Stimulated activated CD8-positive, alpha-beta memory T cell treated with anti-CD3 and anti-CD28 coated beads, Interleukin-7, amount 100 ng/mL, for 1 hour (primary cell): Measurements from ENCODE around the gene SMPDL3B.

Experiments
- DNase-seq, 2 donors: peaks; one replicate each; pipeline ENCODE4 v3.0.0-alpha.2; 2020; ENCODE audit warnings: low read depth in 2 of 2

The SMPDL3B gene

DNA sequence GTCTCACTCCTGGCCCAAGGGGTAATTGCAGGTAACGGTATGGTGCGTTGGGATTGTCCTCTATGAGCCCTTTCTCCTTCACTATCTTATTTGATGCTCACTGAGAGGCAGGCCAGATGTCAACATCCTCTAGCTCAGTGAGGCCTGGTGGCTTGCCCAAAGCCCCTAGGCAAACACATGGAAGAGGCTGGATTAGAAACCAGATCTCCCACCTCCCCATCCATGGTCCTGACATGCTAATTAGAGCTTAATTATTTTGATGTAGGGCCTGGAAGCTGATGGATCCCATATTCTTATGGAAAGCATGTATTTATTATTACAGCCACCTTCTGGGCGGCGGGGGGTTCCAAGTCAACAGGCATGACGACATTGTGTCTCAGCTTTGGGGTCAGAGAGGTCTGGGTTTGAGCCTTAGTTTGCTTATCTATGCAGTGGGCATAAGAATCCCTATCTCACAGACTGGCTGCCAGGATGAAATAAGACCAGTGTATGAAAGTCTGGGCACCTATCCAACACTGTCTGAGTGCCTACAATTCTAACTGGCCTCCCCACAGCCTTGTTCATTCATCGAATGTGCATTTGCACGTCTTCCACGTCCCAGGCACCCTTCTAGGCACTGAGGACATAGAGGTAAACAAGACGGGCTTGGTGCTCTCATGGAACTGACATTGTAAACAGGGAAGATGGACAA lies 6.2 kb downstream of the SMPDL3B start:
- DNase-seq: no peak

GRCh38 chr1:27941671-27942540 lies 7.1 kb downstream of the SMPDL3B start:
- no peak for DNase-seq

- DNase-seq: no peak
These were observed 10.2 kb downstream of the SMPDL3B start for GRCh38 chr1:27945020-27945419.

DNA sequence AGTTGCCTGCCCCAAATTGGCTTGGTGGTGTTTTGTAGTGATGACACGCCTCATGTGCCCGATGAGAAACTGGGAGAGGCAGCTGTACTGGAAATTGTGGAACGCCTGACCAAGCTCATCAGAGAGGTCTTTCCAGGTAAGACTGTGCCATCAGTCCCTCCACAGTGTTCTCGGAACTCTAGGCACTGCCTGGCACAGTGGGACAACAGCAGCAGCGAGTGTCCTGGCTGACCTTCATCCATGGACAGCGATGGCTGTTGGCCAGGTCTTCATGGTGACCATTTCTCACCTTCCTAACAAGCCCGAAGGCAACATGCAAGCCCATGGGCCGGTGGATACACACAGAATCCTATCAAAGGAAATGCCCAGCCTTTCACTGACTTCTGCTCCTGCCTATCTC lies 14.2 kb downstream of the SMPDL3B start:
- DNase-seq: no peak

- no peak for DNase-seq
These were observed 16.6 kb downstream of the SMPDL3B start for GRCh38 chr1:27951396-27951795.

DNA sequence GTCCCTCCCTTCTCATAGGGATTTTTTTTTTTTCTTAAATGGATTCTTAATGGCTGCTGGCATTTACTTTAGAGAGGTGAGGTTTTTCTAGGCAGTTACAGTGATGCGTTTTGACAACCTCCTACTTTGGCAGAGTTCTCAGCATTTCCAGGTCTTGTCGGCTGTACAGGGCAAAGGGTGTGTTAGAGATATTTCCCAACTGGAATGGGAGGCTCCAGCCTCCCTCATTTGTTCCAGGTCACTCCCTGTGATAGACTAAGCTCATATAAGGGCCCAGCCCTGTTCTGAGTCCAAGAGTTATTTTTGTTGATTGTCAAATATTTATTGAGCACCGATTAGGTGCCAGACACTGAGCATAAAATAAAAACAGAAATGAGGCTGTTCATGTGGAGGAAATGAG lies 17.3 kb downstream of the SMPDL3B start:
- DNase-seq: no peak

DNA sequence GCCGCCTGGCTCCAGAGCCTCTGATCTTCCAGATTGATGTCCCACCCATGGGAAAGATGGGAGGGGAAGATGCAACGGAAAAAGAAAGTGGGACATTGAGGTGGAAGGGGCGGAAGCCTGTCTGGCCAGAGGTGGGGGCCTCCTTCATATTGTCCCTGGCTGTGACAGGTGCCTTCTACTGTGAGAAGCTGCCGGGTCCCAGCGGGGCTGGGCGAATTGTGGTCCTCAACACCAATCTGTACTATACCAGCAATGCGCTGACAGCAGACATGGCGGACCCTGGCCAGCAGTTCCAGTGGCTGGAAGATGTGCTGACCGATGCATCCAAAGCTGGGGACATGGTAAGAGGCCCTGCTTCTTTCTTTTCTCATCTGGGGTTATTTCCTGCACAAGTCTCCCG lies 19.4 kb downstream of the SMPDL3B start:
- no peak for DNase-seq

- no peak for DNase-seq
These were observed 20.3 kb downstream of the SMPDL3B start for GRCh38 chr1:27955076-27955475.

GRCh38 chr1:27956761-27957160 lies 22.0 kb downstream of the SMPDL3B start:
- no peak for DNase-seq

DNA sequence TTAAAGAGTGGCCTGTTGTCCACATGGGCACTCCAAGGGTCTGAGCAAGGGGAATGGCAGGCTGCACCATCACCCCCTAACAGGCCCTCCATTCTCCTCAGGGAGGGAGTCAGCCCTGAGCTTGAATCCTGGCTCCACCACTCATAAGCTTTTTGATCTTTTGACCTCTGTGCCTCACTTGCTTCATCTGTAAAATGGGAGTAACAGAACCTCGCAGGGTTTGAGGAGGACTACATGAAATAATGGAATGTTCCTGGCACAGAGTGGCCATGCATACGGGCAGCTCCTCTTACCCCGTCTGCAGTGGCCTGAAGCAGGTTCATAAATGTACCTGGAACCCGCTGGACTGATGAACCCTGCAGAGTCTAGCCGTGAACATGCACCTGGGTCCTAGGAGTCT lies 22.9 kb downstream of the SMPDL3B start:
- DNase-seq: no peak

- DNase-seq: no peak
These were observed 23.7 kb downstream of the SMPDL3B start for GRCh38 chr1:27958513-27958912.

GRCh38 chr1:27959792-27960603 lies 25.2 kb downstream of the SMPDL3B start, which contains the start of gene XKR8:
Gene XKR8, plus strand, starts transcription at chr1:27959973. Its CDS starts 97 bp downstream, at chr1:27960070.
- DNase-seq: peak; percentile 59 to 70

DNA sequence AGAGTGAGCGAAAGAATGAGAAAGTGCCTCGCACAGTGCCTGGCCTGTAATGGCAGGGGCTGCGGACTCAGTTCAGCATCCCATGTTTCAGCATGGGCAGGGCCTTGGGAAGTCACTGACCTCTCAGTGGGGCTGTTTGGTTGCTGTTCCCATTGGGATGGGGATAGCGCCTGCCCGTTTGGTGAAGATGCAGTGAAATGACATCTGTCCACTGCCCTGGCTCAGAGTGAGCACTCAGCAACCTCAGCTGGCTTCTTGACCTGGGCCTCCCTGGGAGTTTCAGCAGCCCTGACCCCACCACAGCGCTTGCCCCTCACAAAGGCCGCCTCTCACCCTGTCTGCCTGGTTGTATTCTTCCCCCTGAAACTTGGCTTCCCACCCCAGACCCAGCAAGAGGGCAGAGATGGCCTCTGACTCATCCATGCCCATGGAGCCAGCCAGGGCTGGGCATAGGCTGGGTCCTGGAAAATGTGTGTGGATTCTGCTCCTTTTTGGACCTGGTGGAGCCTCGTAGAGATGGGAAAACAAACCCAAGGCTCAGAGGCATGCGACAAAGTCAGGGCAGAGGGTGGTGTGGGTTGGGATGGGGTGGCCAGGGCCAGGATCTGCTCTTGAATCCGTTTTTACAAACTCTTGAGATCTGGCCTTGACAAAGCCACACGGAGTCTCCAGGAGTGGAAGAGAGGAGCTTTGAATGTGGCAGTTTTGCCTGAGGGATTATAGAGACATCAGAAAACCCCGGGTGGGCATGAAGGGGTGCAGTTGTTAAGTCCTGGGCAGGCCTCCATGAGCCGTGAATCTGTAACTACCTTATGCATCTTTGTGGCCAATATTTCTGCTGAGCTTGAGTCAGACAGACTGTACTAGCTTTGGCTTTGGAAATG lies 26.2 kb downstream of the SMPDL3B start:
- DNase-seq: no peak

DNA sequence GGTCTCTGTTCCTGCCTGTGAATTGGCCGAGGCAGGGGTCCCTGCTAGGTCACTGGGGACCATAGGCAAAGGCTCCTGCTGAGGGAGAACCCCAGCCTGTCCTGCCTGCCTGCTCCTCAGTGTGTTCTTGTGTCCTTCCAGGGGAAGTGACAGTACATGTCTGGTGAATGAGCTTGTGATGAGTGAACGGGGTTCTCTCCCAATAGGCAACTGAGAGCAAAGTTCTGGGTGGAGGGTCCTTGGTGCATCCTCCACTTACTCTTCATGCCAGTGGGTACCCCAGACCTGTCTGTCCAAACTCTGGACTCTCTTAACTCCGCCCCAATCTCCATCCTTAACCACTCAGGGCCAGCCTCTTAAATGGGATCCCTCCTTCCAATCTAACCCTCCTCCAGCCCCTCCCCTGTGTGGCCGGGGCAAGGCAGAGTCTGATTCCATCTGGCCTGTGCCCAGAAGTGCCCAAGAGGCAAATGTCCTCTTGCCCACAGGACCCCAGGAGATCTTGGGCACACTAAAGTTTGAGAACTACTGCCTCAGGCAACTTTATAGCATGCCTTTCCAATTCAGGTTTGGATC lies 26.9 kb downstream of the SMPDL3B start:
- no peak for DNase-seq

- DNase-seq: no peak
These were observed 28.6 kb downstream of the SMPDL3B start for GRCh38 chr1:27963393-27963792.

GRCh38 chr1:27966402-27967105 lies 31.8 kb downstream of the SMPDL3B start:
- no peak for DNase-seq

DNA sequence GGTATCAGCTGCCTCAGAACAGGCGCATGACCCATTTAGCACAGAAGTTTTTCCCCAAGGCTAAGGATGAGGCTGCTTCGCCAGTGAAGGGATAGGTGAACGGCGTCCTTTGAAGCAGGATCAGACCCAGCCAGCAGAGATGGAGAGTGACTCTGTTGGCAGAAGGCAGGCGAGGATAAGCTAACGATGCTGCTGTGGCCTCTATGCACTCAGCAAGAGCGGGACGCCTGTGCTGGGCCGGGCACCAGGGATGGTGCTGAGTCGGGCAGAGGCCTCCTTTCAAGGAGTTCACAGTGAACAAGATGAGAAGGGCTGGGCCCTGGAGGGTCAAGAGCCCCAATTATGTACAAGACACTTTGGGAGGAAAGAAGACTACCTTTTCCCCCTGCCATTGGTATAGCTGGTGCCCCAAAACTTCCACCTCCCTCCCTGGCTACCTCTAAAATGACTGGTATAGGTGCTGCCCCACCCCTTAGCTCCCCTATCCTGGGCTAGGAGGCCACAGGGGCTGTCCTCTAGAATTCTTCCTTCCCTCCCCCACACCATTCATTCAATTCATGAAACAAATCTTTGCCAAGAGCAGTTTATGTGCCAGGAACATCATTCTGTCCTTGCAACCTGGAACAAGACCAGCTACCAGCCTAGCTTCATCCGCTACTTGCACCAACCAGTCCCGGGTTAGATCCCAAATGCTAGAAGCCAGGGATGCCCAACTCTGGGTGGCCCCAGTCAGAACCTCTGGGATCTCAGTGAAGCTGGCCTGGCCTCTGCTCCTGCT lies 32.5 kb downstream of the SMPDL3B start:
- no peak for DNase-seq

DNA sequence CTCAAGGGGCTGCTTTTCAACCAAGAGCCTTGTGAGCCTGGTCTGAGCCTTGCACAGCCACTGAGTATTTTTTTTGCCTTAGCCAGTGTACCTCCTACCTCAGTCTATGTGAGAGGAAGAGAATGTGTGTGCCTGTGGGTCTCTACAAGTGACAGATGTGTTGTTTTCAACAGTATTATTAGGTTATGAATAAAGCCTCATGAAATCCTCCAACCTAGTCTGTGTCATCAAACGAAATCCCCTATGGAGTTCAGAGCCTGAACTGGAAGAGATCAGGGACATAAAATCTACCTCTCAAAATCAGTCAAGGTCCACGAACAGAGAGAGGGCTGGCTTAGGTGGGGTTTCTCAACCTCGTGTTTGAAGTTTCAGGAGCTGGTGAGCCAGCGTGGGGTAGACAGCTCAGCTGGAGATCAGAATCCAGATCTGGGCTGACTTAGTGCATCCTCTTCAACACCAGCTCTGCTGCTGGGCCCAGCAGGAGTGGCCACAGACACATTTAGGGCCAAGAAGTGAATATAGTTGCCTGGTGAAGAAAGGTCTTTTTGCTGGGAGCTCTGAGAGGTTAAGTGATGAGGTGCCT lies 33.2 kb downstream of the SMPDL3B start:
- no peak for DNase-seq

GRCh38 chr1:27968692-27969091 lies 33.9 kb downstream of the SMPDL3B start:
- DNase-seq: no peak
